Measurements from ENCODE around the gene CTRB2.

Gene CTRB2

GRCh38 chr16:75203667-75204409 lies 3.1 kb downstream of the CTRB2 start:
- DNase-seq = no peak

GRCh38 chr16:75203096-75203495 lies 3.9 kb downstream of the CTRB2 start:
- no peak for DNase-seq

GRCh38 chr16:75202069-75202590 lies 4.8 kb downstream of the CTRB2 start:
- DNase-seq = no peak

- no peak for DNase-seq
Measured at GRCh38 chr16:75198135-75198600, 8.8 kb downstream of the CTRB2 start.

- DNase-seq = no peak
Measured at GRCh38 chr16:75197522-75198134, 9.3 kb downstream of the CTRB2 start.

GRCh38 chr16:75196836-75197235 lies 10.1 kb downstream of the CTRB2 start:
- no peak for DNase-seq

- no peak for DNase-seq
Measured at GRCh38 chr16:75195811-75196790, 10.9 kb downstream of the CTRB2 start.

- no peak for DNase-seq
Measured at GRCh38 chr16:75193730-75194444, 13.1 kb downstream of the CTRB2 start.

GRCh38 chr16:75193265-75193650 lies 13.7 kb downstream of the CTRB2 start:
- DNase-seq = no peak

GRCh38 chr16:75192606-75193264 lies 14.2 kb downstream of the CTRB2 start:
- DNase-seq = no peak

GRCh38 chr16:75189638-75190245 lies 17.2 kb downstream of the CTRB2 start:
- DNase-seq = no peak

- DNase-seq = no peak
Measured at GRCh38 chr16:75188832-75189477, 18.0 kb downstream of the CTRB2 start.

- DNase-seq = no peak
Measured at GRCh38 chr16:75181630-75182029, 25.3 kb downstream of the CTRB2 start.

GRCh38 chr16:75179208-75179607 lies 27.8 kb downstream of the CTRB2 start:
- DNase-seq = no peak

GRCh38 chr16:75176926-75177325 lies 30.0 kb downstream of the CTRB2 start:
- DNase-seq = no peak

- DNase-seq = no peak
Measured at GRCh38 chr16:75175074-75175473, 31.9 kb downstream of the CTRB2 start.

GRCh38 chr16:75172578-75172977 lies 34.4 kb downstream of the CTRB2 start:
- DNase-seq = no peak

GRCh38 chr16:75169899-75170405 lies 37.0 kb downstream of the CTRB2 start:
- DNase-seq = no peak

- no peak for DNase-seq
Measured at GRCh38 chr16:75160386-75160785, 46.6 kb downstream of the CTRB2 start.

Data from CD4-positive, alpha-beta T cell treated with Interleukin-17A for 4 hours (primary cell).